ENCODE data around the gene CHD2. TPM values are rescaled to one million over a fixed set of nuclear protein-coding genes. Genes with fewer than 3 reads are reported as not detected.

CHD2 gene
- total and polyA plus RNA-seq, 10 of the 15 experiments (the other 5 are each of a cell fraction or from before 2014, with no cell fraction given), result 38.1 to 94.7 (median 63.3) TPM

GRCh38 chr15:92881802-92882696 lies 18.1 kb upstream of the CHD2 start (continued):
- TF ChIP-seq CREM (IDR thresholded peaks at IDR 0.05; ENCODE audit: low read depth) (no peak; the same call in 1 of the 2 replicates), POLR2A (IDR thresholded peaks at IDR 0.05; ENCODE audit: low read depth, low read length) (peak; percentile 77), NFIC (IDR thresholded peaks at IDR 0.05; ENCODE audit: low read depth, low read length) (0 out of 2 replicates have a peak, but pooled peaks have one; percentile 22), MXI1 (IDR thresholded peaks at IDR 0.05; ENCODE audit: low read depth, low read length) (0 out of 2 replicates have a peak, but pooled peaks have one; percentile 8), MTA3 (IDR thresholded peaks at IDR 0.05; ENCODE audit: borderline replicate concordance, low read length) (peak; percentile 75; the same call in 1 of the 2 replicates), ZNF687 (IDR thresholded peaks at IDR 0.05) (peak; percentile 83), CEBPZ (IDR thresholded peaks at IDR 0.05; ENCODE audit: low read depth, low read length) (peak; percentile 78), HDAC6 (IDR thresholded peaks at IDR 0.05; ENCODE audit: unreplicated experiment) (peak; percentile 46), NR2C2 (IDR thresholded peaks at IDR 0.05; ENCODE audit: borderline replicate concordance, control insufficient read depth, insufficient read length, low read depth) (no peak), FOS (IDR thresholded peaks at IDR 0.05; ENCODE audit: borderline replicate concordance, extremely low read depth, insufficient read length) (peak; percentile 88), NFYA (IDR thresholded peaks at IDR 0.05; ENCODE audit: borderline replicate concordance, low read depth, low read length) (peak; percentile 47), NBN (IDR thresholded peaks at IDR 0.05) (peak; percentile 73; the same call in 1 of the 2 replicates), SKIL (IDR thresholded peaks at IDR 0.05; ENCODE audit: low read depth, poor library complexity, severe bottlenecking) (peak; percentile 51), DPF2 (IDR thresholded peaks at IDR 0.05) (peak; percentile 97)
- TF ChIP-seq, protein P1, sequence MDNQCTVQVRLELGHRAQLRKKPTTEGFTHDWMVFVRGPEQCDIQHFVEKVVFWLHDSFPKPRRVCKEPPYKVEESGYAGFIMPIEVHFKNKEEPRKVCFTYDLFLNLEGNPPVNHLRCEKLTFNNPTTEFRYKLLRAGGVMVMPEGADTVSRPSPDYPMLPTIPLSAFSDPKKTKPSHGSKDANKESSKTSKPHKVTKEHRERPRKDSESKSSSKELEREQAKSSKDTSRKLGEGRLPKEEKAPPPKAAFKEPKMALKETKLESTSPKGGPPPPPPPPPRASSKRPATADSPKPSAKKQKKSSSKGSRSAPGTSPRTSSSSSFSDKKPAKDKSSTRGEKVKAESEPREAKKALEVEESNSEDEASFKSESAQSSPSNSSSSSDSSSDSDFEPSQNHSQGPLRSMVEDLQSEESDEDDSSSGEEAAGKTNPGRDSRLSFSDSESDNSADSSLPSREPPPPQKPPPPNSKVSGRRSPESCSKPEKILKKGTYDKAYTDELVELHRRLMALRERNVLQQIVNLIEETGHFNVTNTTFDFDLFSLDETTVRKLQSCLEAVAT (IDR thresholded peaks at IDR 0.05), result peak; percentile 66; the same call in 1 of the 2 replicates

Measured in GM12878 (cell line).